Peyer's patch (tissue), 4 donors: Measurements from ENCODE around the gene CDH26.

Experiments
- CTCF ChIP-seq, 6 experiments: fragments of 450-650 bp in 4 of 6; fragments of 200-600 bp in 2 of 6; sonication (generic) in 1 of 6; IDR thresholded peaks; one replicate each; pipeline ENCODE4 v1.5.1; 2017 to 2019; ENCODE audit warnings: antibody characterized with exemption in 6 of 6, mild to moderate bottlenecking in 3 of 6, moderate library complexity in 1 of 6
- POLR2A ChIP-seq, 2 donors: fragments of 450-650 bp; IDR thresholded peaks; one replicate each; pipeline ENCODE4 v1.5.1; 2017; ENCODE audit warnings: antibody characterized with exemption in 2 of 2, mild to moderate bottlenecking in 2 of 2, moderate library complexity in 2 of 2

DNA sequence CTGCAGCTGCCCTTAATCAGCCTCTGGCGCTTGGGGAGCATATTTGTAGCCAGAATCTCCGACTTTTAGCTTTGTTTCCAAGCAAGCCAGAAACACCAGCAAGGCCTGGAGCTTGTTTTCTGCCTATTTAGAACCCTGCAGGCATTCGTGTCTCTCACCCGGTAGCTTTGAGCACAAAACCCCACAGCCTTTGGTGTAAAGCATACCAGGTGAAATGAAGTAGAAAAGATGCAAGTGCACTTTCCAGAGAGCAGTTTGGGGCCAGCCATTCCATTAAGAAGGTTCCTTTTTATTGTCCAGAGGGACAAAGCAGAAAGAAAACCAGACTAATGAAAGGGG is 17.3 kb upstream of the CDH26 start:
- peak in 1 of 6 experiments; percentile 0 for TF ChIP-seq CTCF (IDR thresholded peaks at IDR 0.05)
- no peak for TF ChIP-seq POLR2A (IDR thresholded peaks at IDR 0.05)
